Common myeloid progenitor, CD34-positive (primary cell): ENCODE data around the gene GINS3.

ENCODE experiments used
- CTCF ChIA-PET: fragments of 350-600 bp; sonication (Branson Sonifier 250); formaldehyde crosslinking; loops from one replicate; lab custom pipeline; 2021; ENCODE audit warnings: antibody characterized with exemption; lab: Charles Lee
- POLR2A ChIA-PET: fragments of 350-600 bp; sonication (Branson Sonifier 250); formaldehyde crosslinking; loops from one replicate; lab custom pipeline; 2021; ENCODE audit warnings: antibody characterized with exemption; lab: Charles Lee
- DNase-seq, 3 donors: peaks; one replicate each; pipeline versions ENCODE4 v3.0.0 to v3.0.0-alpha.2; 2013
- H3K27ac ChIP-seq, 2 experiments: 1 replicate in 1 of 2; 2 replicates in 1 of 2; pipeline ENCODE4 v1.7.0; 2013; ENCODE audit warnings: inconsistent platforms in 2 of 2, low read length in 2 of 2, mild to moderate bottlenecking in 2 of 2, low read depth in 1 of 2, moderate library complexity in 1 of 2; ENCODE audit not compliant: severe bottlenecking in 2 of 2, insufficient read depth in 1 of 2, poor library complexity in 1 of 2
- H3K27me3 ChIP-seq, 5 experiments: replicated peaks in 2 of 5; 1 replicate in 3 of 5; 2 replicates in 2 of 5; pipeline versions ENCODE4 v1.6.1 to v1.7.0; 2013; ENCODE audit warnings: low read length in 4 of 5, mild to moderate bottlenecking in 2 of 5, moderate library complexity in 2 of 5, inconsistent platforms in 1 of 5; ENCODE audit not compliant: insufficient read depth in 5 of 5, control insufficient read depth in 4 of 5
- H3K36me3 ChIP-seq, 4 experiments: 1 replicate in 2 of 4; 2 replicates in 2 of 4; pipeline versions ENCODE4 v1.6.1 to v1.7.0; 2013; ENCODE audit warnings: low read length in 3 of 4, control low read depth in 1 of 4, mild to moderate bottlenecking in 1 of 4; ENCODE audit not compliant: control insufficient read depth in 4 of 4, insufficient read depth in 4 of 4
- H3K4me1 ChIP-seq, 4 experiments: 1 replicate in 3 of 4; 2 replicates in 1 of 4; pipeline versions ENCODE4 v1.6.1 to v1.7.1; 2013; ENCODE audit warnings: low read length in 3 of 4, mild to moderate bottlenecking in 3 of 4, control low read depth in 1 of 4, inconsistent platforms in 1 of 4, moderate library complexity in 1 of 4; ENCODE audit not compliant: control insufficient read depth in 4 of 4, insufficient read depth in 4 of 4; ENCODE audit errors: control extremely low read depth in 1 of 4
- H3K4me3 ChIP-seq, 7 experiments: 1 replicate in 4 of 7; 2 replicates in 3 of 7; pipeline versions ENCODE4 v1.5.1 to v1.7.0; 2013; ENCODE audit warnings: mild to moderate bottlenecking in 7 of 7, low read length in 6 of 7, moderate library complexity in 6 of 7, inconsistent platforms in 2 of 7, low read depth in 2 of 7, control low read depth in 1 of 7; ENCODE audit not compliant: insufficient read depth in 4 of 7, control insufficient read depth in 1 of 7; ENCODE audit errors: extremely low read depth in 1 of 7
- H3K9me3 ChIP-seq, 5 experiments: 1 replicate in 4 of 5; 2 replicates in 1 of 5; pipeline versions ENCODE4 v1.6.1 to v1.7.1; 2013; ENCODE audit warnings: low read length in 4 of 5, mild to moderate bottlenecking in 2 of 5, inconsistent platforms in 1 of 5, low read depth in 1 of 5, moderate library complexity in 1 of 5; ENCODE audit not compliant: control insufficient read depth in 4 of 5, insufficient read depth in 2 of 5; ENCODE audit errors: control extremely low read depth in 1 of 5
- WGBS: methylation state at CpG from one replicate; pipeline ENCODE4 v1.1.5; 2013; ENCODE audit not compliant: insufficient coverage; 5-methylcytosine and 5-hydroxymethylcytosine counted together

Gene GINS3

GRCh38 chr16:58454856-58455255 is 62.6 kb downstream of the GINS3 start:
- ChIA-PET CTCF (interaction anchor here (0.6 to 1.4 kb wide), 3 partner anchors 10 to 118 kb away, joined by 3 to 5 read pairs (median 3); no protein-coding TSS in a partner anchor), POLR2A (no interaction called here)
- Histone ChIP-seq H3K27ac (no peak overlapping the region), H3K4me1 (peaks cover 0 to 3% (median under 1%) of the 10 kb centered on the region in 4 experiments), H3K36me3 (no peaks in the 10 kb centered on the region), H3K4me3 (no peak overlapping the region), H3K27me3 (peaks cover 0 to 15% (median 11%) of the 10 kb centered on the region in 5 experiments), H3K9me3 (no peaks in the 10 kb centered on the region)
- no peak for DNase-seq
- 96% methylated on average over 5 of the region's 5 CpGs for WGBS
